GM18867 (cell line): ENCODE results near the gene KAZN.

ENCODE experiments used
- ATAC-seq: cut with Tn5 transposase; IDR thresholded peaks from one replicate; pipeline ENCODE4 v1.9.1; 2021; ENCODE audit warnings: mild to moderate bottlenecking, moderate library complexity; ENCODE audit not compliant: unreplicated experiment

The KAZN gene

DNA sequence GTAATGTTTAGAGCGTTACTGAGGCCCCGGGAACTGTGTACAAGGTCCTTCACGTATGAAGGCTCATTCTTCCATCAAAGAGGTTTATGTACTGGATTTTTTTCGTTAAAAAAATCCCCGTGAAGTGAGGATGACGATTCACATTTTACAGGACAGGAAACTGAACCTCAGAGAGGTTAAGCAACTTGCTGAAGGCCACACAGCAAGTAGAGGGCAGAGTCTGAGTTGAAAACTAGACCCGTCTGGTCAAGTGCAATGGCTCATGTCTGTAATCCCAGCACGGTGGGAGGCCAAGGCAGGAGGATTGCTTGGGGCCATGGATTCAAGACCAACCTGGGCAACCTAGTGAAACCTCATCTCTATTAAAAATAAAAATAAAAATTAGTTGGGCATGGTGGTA is 140.2 kb downstream of the KAZN start:
- ATAC-seq, result no peak

- no peak for ATAC-seq
These were observed 140.8 kb downstream of the KAZN start for GRCh38 chr1:14739082-14739832.

DNA sequence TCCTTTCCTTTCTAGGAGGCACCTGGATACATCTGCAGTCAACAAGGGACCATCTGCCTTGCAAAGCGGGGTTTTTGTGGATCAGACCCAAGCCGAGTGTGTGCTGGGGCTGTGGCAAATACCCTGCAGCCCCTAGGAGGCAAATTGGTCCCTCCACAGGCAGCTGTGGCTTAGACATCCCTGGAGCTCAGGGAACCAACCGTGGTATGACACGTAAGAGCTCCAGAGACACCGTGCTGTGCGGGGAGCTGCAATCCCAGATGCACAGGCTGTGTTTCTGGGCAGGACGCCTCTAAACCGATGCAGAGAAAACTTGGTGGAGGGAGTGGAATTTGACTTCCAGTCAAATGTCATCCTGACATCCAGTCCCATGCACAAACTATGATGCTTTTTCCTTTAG is 141.5 kb downstream of the KAZN start:
- ATAC-seq, result no peak

DNA sequence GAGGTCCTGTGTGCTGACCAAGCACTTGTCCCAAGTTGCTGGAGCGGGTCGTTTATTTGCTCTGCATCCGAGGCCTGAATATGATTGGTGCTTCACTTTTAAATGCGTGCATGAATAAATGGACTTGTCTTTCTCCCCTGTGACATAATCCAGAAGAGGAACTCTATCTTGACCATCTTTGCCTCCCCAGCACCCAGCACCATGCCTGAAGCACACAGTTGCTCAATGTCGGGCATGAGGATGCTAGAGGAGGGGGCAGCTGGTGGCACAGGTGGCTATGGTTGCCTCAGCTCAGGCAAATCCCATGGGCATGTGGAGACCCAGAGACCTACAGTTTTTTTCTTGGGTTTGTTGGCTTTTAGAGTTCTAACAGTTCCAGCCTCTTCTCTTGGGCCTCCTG is 142.6 kb downstream of the KAZN start:
- ATAC-seq, result no peak

DNA sequence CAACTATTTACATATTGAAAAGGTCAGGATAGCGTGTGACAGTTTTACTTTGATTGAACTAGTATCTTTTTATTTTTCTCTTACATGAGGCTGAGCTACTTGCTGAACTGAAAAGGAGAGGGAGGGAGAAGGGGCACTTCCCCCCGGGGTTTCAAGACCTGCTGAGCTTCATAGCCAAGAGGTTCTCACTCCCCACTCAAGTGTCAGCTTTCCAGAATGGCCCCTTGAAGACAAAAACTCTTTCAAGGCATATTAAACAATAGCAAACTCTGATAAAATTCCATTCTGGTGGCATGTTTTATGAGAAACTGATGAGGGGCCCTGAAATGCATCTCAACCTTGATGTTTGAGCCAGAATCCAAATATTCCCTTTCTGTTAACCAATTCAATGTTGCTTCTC is 143.0 kb downstream of the KAZN start:
- ATAC-seq, result no peak

DNA sequence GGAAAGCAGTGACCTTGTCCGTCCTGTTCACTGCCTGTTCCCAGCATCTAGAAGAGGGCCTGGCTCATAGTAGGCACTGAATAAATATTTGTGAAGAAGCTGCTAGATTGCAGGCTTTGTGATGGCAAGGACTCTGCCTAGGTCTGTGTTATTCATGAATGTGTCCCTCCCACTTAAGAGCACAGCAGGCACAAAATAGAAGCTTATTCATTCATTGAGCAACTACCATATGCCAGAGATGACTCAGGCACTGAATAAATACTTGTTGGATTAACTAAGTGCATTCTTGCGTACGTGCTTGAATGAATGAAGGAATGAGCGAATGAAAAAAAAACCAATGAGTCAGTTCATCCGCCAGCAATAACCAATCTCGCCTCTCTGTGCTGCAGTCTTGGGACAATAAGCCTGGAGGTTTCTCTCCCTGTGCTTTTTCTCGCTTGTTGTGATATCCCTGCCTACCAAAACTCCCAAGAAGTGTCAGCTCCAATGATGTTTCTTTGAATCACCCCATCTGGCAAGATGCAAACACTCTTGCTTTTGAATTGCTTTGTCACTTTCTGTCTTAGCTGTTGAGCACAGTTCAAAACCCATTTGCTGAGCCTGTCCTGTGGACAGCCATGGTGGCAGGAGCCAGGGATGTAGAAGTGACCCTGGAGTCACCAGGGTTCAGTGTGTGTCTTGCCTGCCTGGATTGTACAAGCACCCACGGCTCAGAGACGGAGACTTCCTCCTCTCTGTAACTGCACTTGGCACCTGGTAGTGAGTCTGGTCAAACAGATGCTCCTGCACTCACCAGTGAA is 143.9 kb downstream of the KAZN start:
- no peak for ATAC-seq

DNA sequence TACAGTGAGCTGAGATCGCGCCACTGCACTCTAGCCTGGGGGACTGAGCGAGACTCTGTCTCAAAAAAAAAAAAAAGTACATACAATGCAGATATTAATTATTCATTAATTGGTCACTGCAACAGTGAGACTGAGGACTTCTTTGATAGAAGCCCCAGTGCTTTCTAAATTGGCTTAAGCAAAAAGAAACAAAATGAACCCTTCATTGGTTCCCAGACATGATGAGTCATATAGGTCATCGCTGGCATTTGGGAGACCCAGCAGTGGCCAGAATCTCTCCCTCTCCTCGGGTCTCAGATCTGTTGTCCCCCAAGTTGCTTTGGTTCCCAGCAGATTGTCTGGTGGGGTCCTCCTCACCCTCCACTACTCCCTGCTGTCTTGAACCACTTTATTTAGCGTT is 144.9 kb downstream of the KAZN start:
- no peak for ATAC-seq

GRCh38 chr1:14745001-14745720 is 146.7 kb downstream of the KAZN start:
- ATAC-seq, result no peak

GRCh38 chr1:14745789-14746188 is 147.3 kb downstream of the KAZN start:
- no peak for ATAC-seq

DNA sequence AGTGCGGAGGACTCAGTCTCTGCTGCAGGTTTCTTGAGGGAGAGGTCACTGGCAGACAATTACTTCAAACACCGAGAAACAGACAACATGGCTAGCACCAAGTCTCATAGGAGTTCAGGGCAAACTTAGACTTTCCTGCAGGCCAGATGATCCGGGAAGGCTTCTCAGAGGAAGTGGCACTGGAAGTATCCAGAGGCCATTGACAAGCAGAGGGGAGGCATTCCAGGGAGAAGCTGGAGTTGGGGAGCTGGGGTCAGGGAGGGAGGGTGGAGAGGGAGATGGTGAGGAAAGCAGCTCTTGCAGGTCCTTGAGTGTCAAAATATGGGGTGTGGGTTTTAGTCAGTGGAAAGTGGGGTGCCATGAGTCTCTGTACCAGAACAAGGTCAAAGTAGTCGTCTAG is 147.9 kb downstream of the KAZN start:
- ATAC-seq, result no peak

- no peak for ATAC-seq
These were observed 149.7 kb downstream of the KAZN start for GRCh38 chr1:14748151-14748550.

GRCh38 chr1:14748977-14749376 is 150.5 kb downstream of the KAZN start:
- no peak for ATAC-seq

- ATAC-seq, result no peak
These were observed 152.0 kb downstream of the KAZN start for GRCh38 chr1:14750490-14750889.

GRCh38 chr1:14755518-14756252 is 157.2 kb downstream of the KAZN start:
- ATAC-seq, result no peak

- ATAC-seq, result no peak
These were observed 158.3 kb downstream of the KAZN start for GRCh38 chr1:14756589-14757285.

- ATAC-seq, result no peak
These were observed 158.8 kb downstream of the KAZN start for GRCh38 chr1:14757286-14757625.

- no peak for ATAC-seq
These were observed 160.7 kb downstream of the KAZN start for GRCh38 chr1:14759042-14759818.

DNA sequence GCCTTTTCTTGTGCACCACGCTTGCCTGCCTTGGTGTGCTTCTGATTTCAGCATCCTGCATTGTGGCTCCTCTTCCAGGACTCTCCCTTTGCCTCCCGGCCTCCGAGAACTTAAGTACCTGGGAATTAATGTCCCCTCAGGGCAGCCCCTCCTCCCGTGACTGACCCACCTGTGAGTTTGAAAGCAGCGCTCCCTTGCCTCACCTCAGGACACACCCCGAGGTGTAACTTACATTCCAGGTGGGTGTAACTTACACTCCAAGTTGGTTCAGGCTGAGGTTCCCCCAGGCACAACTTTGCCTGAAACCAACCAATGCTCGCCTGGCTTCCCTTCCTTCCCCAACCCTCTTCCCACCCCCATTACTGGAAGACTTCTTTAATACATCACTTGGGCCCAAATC is 161.4 kb downstream of the KAZN start:
- no peak for ATAC-seq

GRCh38 chr1:14760780-14761179 is 162.3 kb downstream of the KAZN start:
- no peak for ATAC-seq
